GM18508 (cell line): ENCODE measurements around the gene NPIPB12.
"Not testable (repeated sequence)": the region's sequence is repeated elsewhere in the genome, so short reads cannot be mapped to it uniquely, and the experiment has no call there.

Experiments
- ATAC-seq: cut with Tn5 transposase; IDR thresholded peaks from one replicate; pipeline ENCODE4 v1.9.1; 2021; ENCODE audit warnings: moderate number of reproducible peaks; ENCODE audit not compliant: insufficient read depth, unreplicated experiment

NPIPB12 gene

DNA sequence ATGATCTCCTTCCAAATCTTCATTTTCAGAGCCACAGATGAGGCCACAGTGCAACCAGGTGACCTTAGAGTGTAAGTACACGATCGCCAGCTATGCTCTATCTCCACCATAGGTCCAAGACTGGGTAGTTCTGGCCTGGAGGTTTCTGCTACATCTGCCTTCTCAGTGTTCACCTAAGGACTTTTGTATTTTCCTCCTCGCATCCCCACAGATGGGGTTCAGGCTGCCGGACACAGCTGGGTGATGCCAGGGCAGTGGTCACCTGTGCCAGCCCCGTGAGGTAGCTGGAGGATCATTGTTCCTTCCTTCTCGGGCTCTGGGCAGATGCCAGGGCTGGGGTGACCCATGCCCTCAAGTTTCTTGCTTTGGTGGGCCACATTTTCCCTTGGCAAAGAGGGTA is at the start of gene NPIPB12:
Gene NPIPB12, minus strand, starts transcription at position 101 of the 400 bp plus-strand sequence.
- ATAC-seq = not testable (repeated sequence)

DNA sequence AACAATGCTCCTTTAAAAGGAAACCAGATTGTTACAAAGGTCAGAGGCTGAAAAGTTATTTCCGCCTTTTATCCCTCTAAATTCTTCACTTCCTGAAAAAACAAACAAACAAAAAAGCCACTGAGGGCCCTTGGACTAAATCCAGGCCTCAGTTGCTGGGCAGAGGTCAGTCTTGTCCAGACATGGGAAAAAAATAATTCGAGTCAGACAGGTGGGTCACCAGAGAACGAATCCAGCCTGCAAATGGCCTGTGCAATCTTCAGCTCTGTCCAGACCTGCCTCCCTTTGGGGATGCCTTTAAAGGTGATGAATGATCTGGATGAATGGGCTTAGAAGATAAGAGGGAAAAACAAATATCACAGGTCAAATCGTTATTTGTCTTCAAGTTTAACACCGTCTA is 15.3 kb upstream of the NPIPB12 start:
- ATAC-seq = not testable (repeated sequence)

DNA sequence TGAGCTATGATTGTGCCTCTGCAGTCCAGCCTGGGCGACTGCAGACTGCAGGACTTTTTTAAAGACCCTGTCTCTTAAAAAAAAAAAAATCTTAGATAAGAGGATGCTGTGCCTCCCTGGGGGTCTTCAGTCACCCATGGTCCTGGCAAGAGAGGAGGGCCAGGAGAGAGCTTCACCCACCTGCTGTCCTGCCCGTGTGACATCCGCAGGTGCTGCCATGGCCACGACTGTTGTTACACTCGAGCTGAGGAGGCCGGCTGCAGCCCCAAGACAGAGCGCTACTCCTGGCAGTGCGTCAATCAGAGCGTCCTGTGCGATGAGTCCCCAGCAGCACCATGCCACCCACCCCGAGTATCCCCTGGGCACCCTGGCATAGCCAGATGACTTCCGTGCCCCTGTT is 23.9 kb downstream of the NPIPB12 start:
- not testable (repeated sequence) for ATAC-seq

DNA sequence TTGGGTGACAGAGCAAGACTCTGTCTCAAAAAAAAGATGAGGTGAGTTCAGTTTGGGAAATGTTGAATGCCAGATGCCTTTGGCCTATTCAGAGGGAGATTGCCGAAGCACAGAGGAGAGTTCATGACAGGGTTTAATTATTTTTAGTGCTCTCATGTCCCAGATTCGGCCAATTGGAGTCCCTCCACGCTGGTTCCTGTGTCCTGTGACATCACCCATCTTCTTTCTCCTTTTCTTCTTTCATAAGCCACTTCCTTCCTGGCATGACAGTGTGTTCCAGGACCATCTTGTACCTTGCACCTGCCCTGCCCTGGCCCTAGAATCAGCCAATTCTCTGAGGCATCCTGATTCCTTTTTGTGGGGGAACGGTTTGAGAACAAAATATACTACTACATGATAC is 34.1 kb downstream of the NPIPB12 start:
- ATAC-seq = not testable (repeated sequence)

DNA sequence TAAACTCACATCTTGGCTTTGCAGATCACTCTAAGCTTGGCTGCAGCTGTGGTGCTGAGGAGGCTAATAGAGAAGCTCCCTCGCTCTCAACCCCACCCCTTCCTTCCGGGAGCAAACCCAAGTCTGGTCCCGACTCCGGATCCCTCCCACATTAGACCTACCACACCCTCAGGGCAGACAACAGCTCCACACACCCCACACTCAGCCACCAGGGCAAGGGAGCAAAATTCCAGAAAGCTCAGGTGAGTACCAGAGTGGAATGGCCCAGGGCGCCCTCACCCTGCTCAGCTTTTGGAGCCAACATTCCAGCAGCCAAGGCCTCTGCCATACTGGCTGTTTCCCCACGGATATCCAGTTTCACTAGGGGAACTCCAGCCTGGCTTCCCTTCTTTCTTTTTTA is 36.5 kb downstream of the NPIPB12 start:
- not testable (repeated sequence) for ATAC-seq

DNA sequence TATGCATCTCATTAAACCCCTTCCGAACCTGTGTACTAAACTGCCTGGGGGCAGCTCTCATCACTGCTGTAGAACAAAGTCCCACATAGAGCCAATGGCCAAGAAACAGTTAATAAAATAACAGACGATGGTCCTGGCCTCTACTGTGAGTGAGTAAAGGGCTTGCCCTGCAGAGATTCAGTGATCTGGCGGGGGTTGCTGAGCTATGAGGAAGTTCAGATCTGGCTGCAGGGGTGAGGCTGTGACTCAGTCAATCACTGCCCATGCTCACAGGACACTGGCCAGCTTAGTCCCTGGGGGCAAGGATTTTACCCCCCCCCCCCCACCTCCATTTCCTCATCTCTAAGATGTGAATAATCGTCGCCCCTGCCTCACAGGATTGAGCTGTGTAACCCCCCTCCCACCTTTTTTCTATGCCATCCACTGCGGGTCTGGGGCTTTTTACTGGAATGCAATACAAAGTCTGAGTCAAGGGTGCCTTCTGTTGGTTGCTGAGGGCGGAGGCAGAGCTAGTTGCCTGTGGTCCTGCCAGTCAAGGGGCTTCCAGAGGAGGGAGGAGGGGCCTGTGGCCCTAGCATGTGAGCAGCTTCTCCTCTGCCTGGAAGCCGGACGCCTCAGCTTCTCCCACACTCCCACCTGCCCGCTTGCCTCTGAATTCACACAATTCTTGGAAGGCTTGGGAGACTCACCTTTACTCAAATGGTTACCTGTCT is 38.4 kb downstream of the NPIPB12 start:
- ATAC-seq = not testable (repeated sequence)

DNA sequence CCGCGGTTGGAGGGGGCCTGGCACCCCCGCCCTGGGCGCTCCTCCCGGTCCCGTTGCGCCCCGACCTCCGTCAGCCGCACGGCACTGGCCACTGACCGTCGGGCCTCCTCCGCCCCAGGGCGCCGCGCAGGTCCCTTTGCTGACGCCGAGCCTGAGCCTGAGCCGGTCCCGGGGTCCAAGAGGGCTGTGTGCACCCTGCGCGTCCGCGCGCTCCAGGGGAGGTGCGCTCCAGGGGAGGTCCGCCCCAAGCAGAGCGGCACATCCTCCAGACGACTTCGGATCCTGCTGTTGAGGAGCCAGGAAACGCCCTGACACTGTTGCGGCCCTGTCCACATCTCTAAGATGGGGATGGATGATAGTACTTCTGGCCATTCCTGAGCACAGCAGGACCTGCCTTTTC is 39.3 kb downstream of the NPIPB12 start:
- ATAC-seq = not testable (repeated sequence)

DNA sequence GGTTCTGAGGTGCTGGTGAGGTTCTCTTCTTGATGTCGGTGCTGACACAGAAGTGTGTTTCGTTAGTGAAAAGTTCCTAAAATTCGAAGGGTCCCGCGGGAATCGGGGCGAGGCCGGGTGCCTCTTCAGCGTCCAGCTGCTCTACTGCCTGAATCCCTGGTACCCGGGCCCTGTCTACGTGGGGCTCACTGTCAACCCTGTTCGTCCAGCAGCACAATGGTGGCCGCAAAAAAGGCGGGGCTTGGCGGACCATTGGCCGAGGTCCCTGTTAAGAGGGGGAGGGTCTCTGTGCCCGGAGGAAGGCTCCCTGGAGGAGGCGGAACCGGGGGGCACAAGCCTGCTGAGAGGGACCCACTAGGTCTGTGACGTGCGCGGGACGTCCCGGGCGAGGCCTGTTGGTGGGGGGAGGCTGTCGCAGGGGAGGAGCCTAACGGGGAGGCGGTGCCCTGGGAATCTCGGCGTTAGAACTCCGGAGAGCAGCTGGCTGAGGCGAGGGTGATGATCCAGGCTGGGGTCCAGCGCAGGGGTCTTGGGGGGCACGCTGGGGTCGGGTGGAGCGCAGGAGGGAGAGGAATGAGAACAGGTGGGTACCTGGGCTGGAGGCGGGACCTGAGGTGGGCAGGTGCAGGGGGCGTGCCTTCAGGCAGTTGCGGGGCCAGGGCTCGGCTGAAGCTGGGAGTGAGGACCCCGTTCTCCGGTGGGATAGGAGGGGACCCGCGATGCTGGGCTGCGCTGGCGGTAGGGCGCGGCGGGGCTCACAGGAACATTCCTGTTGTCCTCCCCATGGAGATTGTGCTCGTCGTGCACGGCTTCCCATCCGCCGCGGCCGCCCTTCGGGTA is 40.0 kb downstream of the NPIPB12 start:
- not testable (repeated sequence) for ATAC-seq

DNA sequence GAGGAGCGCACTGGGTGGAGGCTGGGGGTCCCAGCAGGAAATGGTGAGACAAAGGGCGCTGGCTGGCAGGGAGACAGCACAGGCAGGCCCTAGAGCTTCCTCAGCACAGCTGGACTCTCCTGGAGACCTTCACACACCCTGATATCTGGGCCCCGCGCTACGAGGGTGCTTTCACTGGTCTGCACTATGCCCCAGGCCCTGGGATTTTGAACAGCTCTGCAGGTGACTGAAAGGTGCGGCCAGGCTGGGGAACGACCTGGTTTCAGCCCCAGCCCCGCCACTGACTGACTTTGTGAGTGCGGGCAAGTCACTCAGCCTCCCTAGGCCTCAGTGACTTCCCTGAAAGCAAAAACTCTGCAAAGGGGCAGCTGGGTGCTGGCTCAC is 45.6 kb downstream of the NPIPB12 start:
- not testable (repeated sequence) for ATAC-seq

DNA sequence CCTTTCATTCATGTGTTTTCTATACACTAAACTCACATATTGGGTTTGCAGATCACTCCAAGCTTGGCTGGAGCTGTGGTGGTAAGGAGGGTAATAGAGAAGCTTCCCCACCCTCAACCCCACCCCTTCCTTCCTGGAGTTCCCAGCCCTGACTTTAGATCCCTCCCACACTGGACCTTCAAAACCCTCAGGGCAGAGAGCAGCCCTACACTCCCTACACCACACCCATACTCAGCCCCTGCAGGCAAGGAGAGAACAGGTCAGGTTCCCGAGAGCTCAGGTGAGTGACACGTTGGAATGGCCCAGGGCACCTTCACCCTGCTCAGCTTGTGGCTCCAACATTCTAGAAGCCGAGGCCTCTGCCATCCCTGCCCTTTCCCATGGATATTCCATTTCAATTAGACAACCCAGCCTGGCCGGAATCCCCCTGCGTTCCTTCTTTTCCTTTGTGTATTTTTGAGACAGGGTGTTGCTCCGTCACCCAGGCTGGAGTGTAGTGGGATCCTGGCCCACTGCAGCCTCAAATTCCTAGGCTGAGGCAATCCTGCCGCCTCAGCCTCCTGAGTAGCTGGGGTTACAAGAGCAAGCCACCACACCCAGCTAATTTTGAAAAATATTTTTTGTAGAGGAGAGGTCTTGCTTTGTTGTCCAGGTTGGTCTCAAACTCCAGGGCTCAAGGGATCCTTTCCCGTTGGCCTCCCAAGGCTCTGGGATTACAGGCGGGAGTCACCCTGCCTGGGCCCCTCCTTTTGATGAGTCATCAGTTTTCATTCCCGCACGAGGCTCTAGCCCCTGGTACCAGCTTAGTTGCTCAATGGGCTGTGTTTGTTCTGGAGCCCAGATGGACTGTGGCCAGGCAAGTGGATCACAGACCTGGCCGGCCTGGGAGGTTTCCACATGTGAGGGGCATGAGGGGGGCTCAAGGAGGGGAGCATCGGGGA is 46.2 kb downstream of the NPIPB12 start, which contains the start of gene SULT1A4:
Gene SULT1A4, plus strand, starts transcription at position 208 of the 941 bp plus-strand sequence. CDS start 1,473 bp downstream, outside the sequence.
- not testable (repeated sequence) for ATAC-seq

DNA sequence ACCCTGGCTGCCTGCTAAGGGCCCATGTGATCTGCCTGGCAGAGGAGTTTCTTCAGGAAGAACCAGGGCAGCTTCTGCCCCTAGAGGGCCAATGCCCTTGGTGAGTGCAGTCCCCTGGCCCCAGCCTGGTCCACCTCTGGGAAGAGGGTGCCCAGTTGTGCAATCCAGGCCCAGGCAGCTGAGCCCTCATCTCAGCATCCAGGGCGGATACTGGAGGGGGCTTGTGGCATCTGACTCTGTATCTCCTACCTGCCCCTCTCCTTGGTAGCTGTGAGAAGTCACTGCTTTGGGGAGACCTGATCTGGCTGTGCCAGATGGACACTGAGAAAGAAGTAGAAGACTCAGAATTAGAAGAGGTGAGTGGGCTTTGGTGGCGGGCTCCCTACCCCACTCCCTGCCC is 48.5 kb downstream of the NPIPB12 start:
- not testable (repeated sequence) for ATAC-seq

DNA sequence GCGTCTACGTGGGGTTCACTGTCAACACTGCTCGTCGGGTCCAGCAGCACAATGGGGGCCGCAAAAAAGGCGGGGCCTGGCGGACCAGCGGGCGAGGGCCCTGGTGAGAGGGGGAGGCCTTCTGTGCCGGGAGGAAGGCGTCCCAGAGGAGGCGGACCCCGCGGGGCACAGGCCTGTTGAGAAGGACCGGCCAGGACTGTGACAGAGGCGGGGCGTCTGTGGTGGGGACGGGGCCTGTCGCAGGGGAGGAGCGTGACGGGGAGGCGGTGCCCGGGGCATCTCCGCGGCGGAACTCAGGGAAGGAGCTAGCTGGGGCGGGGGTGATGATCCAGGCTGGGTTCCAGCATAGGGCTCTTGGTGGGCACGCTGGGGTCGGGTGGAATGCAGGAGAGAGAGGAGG is 51.4 kb downstream of the NPIPB12 start:
- peak; percentile 30 for ATAC-seq

DNA sequence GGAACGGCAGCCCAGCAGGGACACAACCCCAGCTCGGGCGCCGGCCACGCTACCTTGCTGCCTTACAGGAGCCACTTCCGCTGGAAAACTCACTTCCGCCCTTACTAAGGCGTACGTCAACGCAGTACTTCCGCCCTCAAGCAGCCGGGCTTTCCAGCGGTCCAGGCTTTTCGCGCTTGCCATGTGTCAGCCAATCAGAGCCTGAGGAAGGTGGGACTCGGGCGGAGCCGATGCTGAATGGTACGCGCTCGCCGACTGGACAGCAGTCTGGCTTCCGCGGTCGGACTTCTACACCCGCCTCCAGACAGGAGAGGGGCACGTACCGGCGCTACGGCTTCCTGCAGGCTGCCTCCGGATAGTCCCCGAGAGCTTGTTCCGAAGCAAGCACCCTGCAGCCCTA is 51.9 kb downstream of the NPIPB12 start, which contains the start of the genes BOLA2 and SLX1B:
Gene BOLA2, minus strand, starts transcription at position 83 of the 400 bp plus-strand sequence. CDS start 98 bp downstream, outside the sequence.
Gene SLX1B, plus strand, starts transcription at position 265 of the 400 bp plus-strand sequence.
- ATAC-seq = peak; percentile 72

DNA sequence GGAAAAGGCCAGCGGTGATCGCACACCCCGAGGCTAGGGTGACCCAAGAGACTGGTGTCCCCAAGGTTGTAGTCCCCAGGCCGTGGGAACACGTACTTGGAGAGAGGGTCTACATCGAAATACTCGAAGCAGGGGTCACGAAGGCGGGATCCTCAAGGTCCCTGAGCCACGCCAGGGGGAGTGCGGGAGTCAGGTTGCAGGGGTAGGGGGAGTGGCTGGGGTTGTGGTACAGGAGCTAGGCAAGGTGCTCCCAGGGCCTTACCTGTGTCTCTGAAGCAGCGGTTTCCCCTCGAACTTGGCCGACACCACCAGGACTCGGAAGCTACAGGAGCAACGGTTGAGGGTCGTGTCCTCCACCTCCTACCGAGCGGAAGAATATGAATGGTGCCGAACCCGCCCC is 52.5 kb downstream of the NPIPB12 start:
- not testable (repeated sequence) for ATAC-seq
